H4 (cell line): ENCODE results near the gene CDC14A. TPM values are rescaled to one million over a fixed set of nuclear protein-coding genes. Genes with fewer than 3 reads are reported as not detected.
"Not testable (repeated sequence)": the region's sequence is repeated elsewhere in the genome, so short reads cannot be mapped to it uniquely, and the experiment has no call there.

Experiments
- DNase-seq: peaks from one replicate; pipeline ENCODE4 v3.0.0-alpha.2; 2015; ENCODE audit warnings: low spot score
- total RNA-seq: library from RNA; depleted of rRNA; stranded (reverse); fragments of >200 nt; shearing (Covaris generic); gene quantifications from 2 replicates; pipeline ENCODE4 v1.2.3, GENCODE V29; 2014

The CDC14A gene
- total RNA-seq, 1 experiment from 2014 or later, result 2.3 TPM

- no peak for DNase-seq
Observed at GRCh38 chr1:100404821-100405220, 52.5 kb downstream of the CDC14A start.

GRCh38 chr1:100405902-100406301 lies 53.6 kb downstream of the CDC14A start:
- not testable (repeated sequence) for DNase-seq

- DNase-seq, result not testable (repeated sequence)
Observed at GRCh38 chr1:100407390-100407789, 55.1 kb downstream of the CDC14A start.

- no peak for DNase-seq
Observed at GRCh38 chr1:100411019-100411418, 58.7 kb downstream of the CDC14A start.

- no peak for DNase-seq
Observed at GRCh38 chr1:100411574-100411973, 59.3 kb downstream of the CDC14A start.

GRCh38 chr1:100413035-100413434 lies 60.7 kb downstream of the CDC14A start:
- no peak for DNase-seq

GRCh38 chr1:100414693-100415497 lies 62.6 kb downstream of the CDC14A start:
- DNase-seq, result no peak

- DNase-seq, result no peak
Observed at GRCh38 chr1:100415498-100415778, 63.1 kb downstream of the CDC14A start.

GRCh38 chr1:100419072-100419471 lies 66.8 kb downstream of the CDC14A start:
- no peak for DNase-seq

- DNase-seq, result no peak
Observed at GRCh38 chr1:100422065-100422464, 69.8 kb downstream of the CDC14A start.

- no peak for DNase-seq
Observed at GRCh38 chr1:100423832-100424337, 71.6 kb downstream of the CDC14A start.

GRCh38 chr1:100428160-100428559 lies 75.9 kb downstream of the CDC14A start:
- DNase-seq, result no peak

GRCh38 chr1:100430325-100430756 lies 78.0 kb downstream of the CDC14A start:
- no peak for DNase-seq

- DNase-seq, result no peak
Observed at GRCh38 chr1:100431954-100432353, 79.6 kb downstream of the CDC14A start.

- DNase-seq, result no peak
Observed at GRCh38 chr1:100433563-100433962, 81.3 kb downstream of the CDC14A start.

GRCh38 chr1:100434831-100435230 lies 82.5 kb downstream of the CDC14A start:
- DNase-seq, result no peak

GRCh38 chr1:100438375-100438774 lies 86.1 kb downstream of the CDC14A start:
- no peak for DNase-seq

- no peak for DNase-seq
Observed at GRCh38 chr1:100438789-100439188, 86.5 kb downstream of the CDC14A start.

- DNase-seq, result no peak
Observed at GRCh38 chr1:100440075-100440809, 87.9 kb downstream of the CDC14A start.

- DNase-seq, result no peak
Observed at GRCh38 chr1:100441146-100441545, 88.8 kb downstream of the CDC14A start.

GRCh38 chr1:100441651-100442050 lies 89.3 kb downstream of the CDC14A start:
- no peak for DNase-seq

- no peak for DNase-seq
Observed at GRCh38 chr1:100443811-100444571, 91.7 kb downstream of the CDC14A start.
